Fibroblast of lung (primary cell): ENCODE results near the gene JMJD1C. TPM values are rescaled to one million over a fixed set of nuclear protein-coding genes. Genes with fewer than 3 reads are reported as not detected.
A peak's percentile ranks its signal among the peaks of the same experiment; 100 is the strongest.

Source experiments
- DNase-seq, 2 donors: peaks; one replicate each; pipeline versions ENCODE4 v3.0.0 to v3.0.0-alpha.2; 2010; ENCODE audit warnings: low read depth in 2 of 2
- H2AFZ ChIP-seq: 2 replicates; pipeline ENCODE4 v1.5.1; 2012; ENCODE audit warnings: low read length, control low read depth, inconsistent platforms
- H3K27ac ChIP-seq: 2 replicates; pipeline ENCODE4 v1.5.1; 2011; ENCODE audit warnings: low read length, control low read depth; ENCODE audit not compliant: insufficient read depth
- H3K27me3 ChIP-seq: 2 replicates; pipeline ENCODE4 v1.5.1; 2011; ENCODE audit warnings: mild to moderate bottlenecking, low read length; ENCODE audit not compliant: control insufficient read depth, insufficient read depth
- H3K36me3 ChIP-seq: 2 replicates; pipeline ENCODE4 v1.5.1; 2011; ENCODE audit warnings: low read length; ENCODE audit not compliant: control insufficient read depth, insufficient read depth
- H3K4me1 ChIP-seq: 2 replicates; pipeline ENCODE4 v1.5.1; 2011; ENCODE audit warnings: low read length; ENCODE audit not compliant: control insufficient read depth, insufficient read depth; ENCODE audit errors: extremely low read depth
- H3K4me2 ChIP-seq: 2 replicates; pipeline ENCODE4 v1.5.1; 2011; ENCODE audit warnings: low read length, control low read depth; ENCODE audit not compliant: insufficient read depth; ENCODE audit errors: extremely low read depth
- H3K4me3 ChIP-seq, 4 experiments: fragments of 200-600 bp in 1 of 4; sonication (generic) in 1 of 4; replicated peaks in 1 of 4; 2 replicates each; pipeline ENCODE4 v1.5.1; 2011 to 2016; ENCODE audit warnings: low read length in 4 of 4, low read depth in 3 of 4, mild to moderate bottlenecking in 3 of 4, control low read depth in 2 of 4, inconsistent platforms in 1 of 4, mixed read lengths in 1 of 4; ENCODE audit not compliant: insufficient read depth in 1 of 4; ENCODE audit errors: control extremely low read depth in 1 of 4
- H3K79me2 ChIP-seq: 2 replicates; pipeline ENCODE4 v1.5.1; 2012; ENCODE audit warnings: mild to moderate bottlenecking, low read length, inconsistent platforms; ENCODE audit not compliant: control insufficient read depth, insufficient read depth
- H3K9ac ChIP-seq: 2 replicates; pipeline ENCODE4 v1.5.1; 2011; ENCODE audit warnings: mild to moderate bottlenecking, low read length, control low read depth; ENCODE audit not compliant: insufficient read depth
- H3K9me3 ChIP-seq: 2 replicates; pipeline ENCODE4 v1.5.1; 2012; ENCODE audit warnings: low read depth, low read length; ENCODE audit not compliant: control insufficient read depth, insufficient read depth
- H4K20me1 ChIP-seq: 2 replicates; pipeline ENCODE4 v1.5.1; 2011; ENCODE audit warnings: low read length; ENCODE audit not compliant: control insufficient read depth, insufficient read depth; ENCODE audit errors: extremely low read depth
- CTCF ChIP-seq, 2 donors: IDR thresholded peaks in 1 of 2; conservative IDR thresholded peaks in 1 of 2; 1 replicate in 1 of 2; 2 replicates in 1 of 2; pipeline ENCODE4 v1.5.1; 2011 to 2012; ENCODE audit warnings: low read length in 2 of 2, control low read depth in 1 of 2, inconsistent platforms in 1 of 2, low read depth in 1 of 2, mild to moderate bottlenecking in 1 of 2
- EZH2 ChIP-seq: IDR thresholded peaks from 2 replicates; pipeline ENCODE4 v1.5.1; 2012; ENCODE audit warnings: low read length, control low read depth, mild to moderate bottlenecking; ENCODE audit errors: missing control alignments
- polyA plus RNA-seq, 2 donors: library from polyadenylated mRNA; depleted of rRNA in 1 of 2; stranded (reverse) in 1 of 2; unstranded in 1 of 2; fragments of >200 nt; gene quantifications; 2 replicates each; pipeline ENCODE4 v1.2.1, GENCODE V29; 2011 to 2012; ENCODE audit warnings: missing spikeins in 1 of 2
- total RNA-seq: library from RNA; depleted of rRNA; stranded (reverse); fragments of >200 nt; gene quantifications from 2 replicates; pipeline ENCODE4 v1.2.1, GENCODE V29; 2014

JMJD1C gene
- total and polyA plus RNA-seq, 2 donors (not counting 1 experiment from before 2014, with no cell fraction given) = 39.9 to 67.0 TPM

GRCh38 chr10:63391812-63392211 lies 74.0 kb downstream of the JMJD1C start:
- Histone ChIP-seq H3K9me3 (no peaks in the 10 kb centered on the region), H3K4me1 (no peaks in the 10 kb centered on the region), H3K9ac (no peak overlapping the region), H2AFZ (no peak overlapping the region), H3K79me2 (peaks cover 46% of the 10 kb centered on the region), H4K20me1 (no peaks in the 10 kb centered on the region), H3K36me3 (no peaks in the 10 kb centered on the region), H3K4me3 (no peak overlapping the region), H3K4me2 (no peak overlapping the region), H3K27me3 (no peaks in the 10 kb centered on the region), H3K27ac (no peak overlapping the region)
- no peak for TF ChIP-seq CTCF (conservative IDR thresholded peaks at IDR 0.05 in 1 of 2, IDR thresholded peaks at IDR 0.05 in 1 of 2; ENCODE audit: low read depth in 1 of 2, low read length in 2 of 2)
- no peak for TF ChIP-seq EZH2
- DNase-seq = no peak

- H3K27me3 ChIP-seq = no peaks in the 10 kb centered on the region
- peaks cover 56% of the 10 kb centered on the region for H3K79me2 ChIP-seq
- no peaks in the 10 kb centered on the region for H3K36me3 ChIP-seq
- H3K4me2 ChIP-seq = no peak overlapping the region
- H3K4me1 ChIP-seq = no peaks in the 10 kb centered on the region
- no peaks in the 10 kb centered on the region for H3K9me3 ChIP-seq
- no peak overlapping the region for H3K27ac ChIP-seq
- no peak overlapping the region for H3K4me3 ChIP-seq
- no peak overlapping the region for H2AFZ ChIP-seq
- TF ChIP-seq CTCF (conservative IDR thresholded peaks at IDR 0.05 in 1 of 2, IDR thresholded peaks at IDR 0.05 in 1 of 2; ENCODE audit: low read depth in 1 of 2, low read length in 2 of 2) (no peak), EZH2 (no peak)
- H4K20me1 ChIP-seq = no peaks in the 10 kb centered on the region
- H3K9ac ChIP-seq = no peak overlapping the region
- no peak for DNase-seq
Measured at GRCh38 chr10:63390521-63390920, 75.3 kb downstream of the JMJD1C start.

GRCh38 chr10:63388421-63389031 lies 77.3 kb downstream of the JMJD1C start:
- peak in 1 of 2 donors; percentile 60 for DNase-seq
- Histone ChIP-seq H3K27me3 (no peaks in the 10 kb centered on the region), H3K4me2 (no peak overlapping the region), H3K79me2 (peaks cover 67% of the 10 kb centered on the region), H3K9me3 (no peaks in the 10 kb centered on the region), H3K9ac (no peak overlapping the region), H3K36me3 (no peaks in the 10 kb centered on the region), H2AFZ (no peak overlapping the region), H3K4me3 (no peak overlapping the region), H4K20me1 (no peaks in the 10 kb centered on the region), H3K4me1 (peaks cover 2% of the 10 kb centered on the region), H3K27ac (no peak overlapping the region)
- TF ChIP-seq EZH2 (no peak), CTCF (conservative IDR thresholded peaks at IDR 0.05 in 1 of 2, IDR thresholded peaks at IDR 0.05 in 1 of 2; ENCODE audit: low read depth in 1 of 2, low read length in 2 of 2) (no peak)
